HEK293T (cell line): ENCODE measurements around the gene SSR1.

Source experiments
- ARNT ChIP-seq: fragments of 450-650 bp; IDR thresholded peaks from 2 replicates; pipeline ENCODE4 v1.6.1; 2017; ENCODE audit warnings: mild to moderate bottlenecking
- BHLHE40 ChIP-seq: fragments of 450-650 bp; IDR thresholded peaks from 2 replicates; pipeline ENCODE4 v1.6.1; 2016; ENCODE audit warnings: mild to moderate bottlenecking, moderate library complexity, borderline replicate concordance
- FOXA1 ChIP-seq: fragments of 450-650 bp; IDR thresholded peaks from 2 replicates; pipeline ENCODE4 v1.6.1; 2016; ENCODE audit warnings: mild to moderate bottlenecking
- FOXK2 ChIP-seq: fragments of 450-650 bp; IDR thresholded peaks from 2 replicates; pipeline ENCODE4 v1.6.1; 2016; ENCODE audit warnings: mild to moderate bottlenecking
- FOXM1 ChIP-seq: fragments of 450-650 bp; IDR thresholded peaks from 2 replicates; pipeline ENCODE4 v1.6.1; 2017; ENCODE audit warnings: mild to moderate bottlenecking, borderline replicate concordance
- HDGF ChIP-seq: fragments of 450-650 bp; IDR thresholded peaks from 2 replicates; pipeline ENCODE4 v1.6.1; 2017; ENCODE audit warnings: antibody characterized with exemption, borderline replicate concordance
- L3MBTL2 ChIP-seq: fragments of 450-650 bp; conservative IDR thresholded peaks from 2 replicates; pipeline ENCODE4 v1.6.1; 2016; ENCODE audit warnings: mild to moderate bottlenecking
- NFRKB ChIP-seq: fragments of 450-650 bp; IDR thresholded peaks from 2 replicates; pipeline ENCODE4 v1.6.1; 2016; ENCODE audit warnings: mild to moderate bottlenecking, moderate library complexity
- SP1 ChIP-seq: fragments of 450-650 bp; IDR thresholded peaks from 2 replicates; pipeline ENCODE4 v1.6.1; 2017
- SUZ12 ChIP-seq: fragments of 450-650 bp; IDR thresholded peaks from 2 replicates; pipeline ENCODE4 v1.6.1; 2016; ENCODE audit warnings: mild to moderate bottlenecking
- TARDBP ChIP-seq: fragments of 450-650 bp; IDR thresholded peaks from 2 replicates; pipeline ENCODE4 v1.6.1; 2016

- TF ChIP-seq FOXM1 = no peak
- TF ChIP-seq SP1 = no peak
- TF ChIP-seq BHLHE40 = no peak
- no peak for TF ChIP-seq TARDBP
- no peak for TF ChIP-seq L3MBTL2
- TF ChIP-seq HDGF = no peak
- TF ChIP-seq ARNT = no peak
- no peak for TF ChIP-seq FOXA1
- no peak for TF ChIP-seq NFRKB
- no peak for TF ChIP-seq SUZ12
- no peak for TF ChIP-seq FOXK2
Observed at GRCh38 chr6:7230327-7230691, 82.7 kb downstream of the SSR1 start.
